Fibroblast of lung (primary cell): Measurements from ENCODE around the gene CRPPA. TPM values are rescaled to one million over a fixed set of nuclear protein-coding genes. Genes with fewer than 3 reads are reported as not detected.
A peak's percentile ranks its signal among the peaks of the same experiment; 100 is the strongest.
"Not testable (repeated sequence)": the region's sequence is repeated elsewhere in the genome, so short reads cannot be mapped to it uniquely, and the experiment has no call there.

Experiments
- DNase-seq, 2 donors: peaks; one replicate each; pipeline versions ENCODE4 v3.0.0 to v3.0.0-alpha.2; 2010; ENCODE audit warnings: low read depth in 2 of 2
- H2AFZ ChIP-seq: 2 replicates; pipeline ENCODE4 v1.5.1; 2012; ENCODE audit warnings: low read length, control low read depth, inconsistent platforms
- H3K27ac ChIP-seq: 2 replicates; pipeline ENCODE4 v1.5.1; 2011; ENCODE audit warnings: low read length, control low read depth; ENCODE audit not compliant: insufficient read depth
- H3K27me3 ChIP-seq: 2 replicates; pipeline ENCODE4 v1.5.1; 2011; ENCODE audit warnings: mild to moderate bottlenecking, low read length; ENCODE audit not compliant: control insufficient read depth, insufficient read depth
- H3K36me3 ChIP-seq: 2 replicates; pipeline ENCODE4 v1.5.1; 2011; ENCODE audit warnings: low read length; ENCODE audit not compliant: control insufficient read depth, insufficient read depth
- H3K4me1 ChIP-seq: 2 replicates; pipeline ENCODE4 v1.5.1; 2011; ENCODE audit warnings: low read length; ENCODE audit not compliant: control insufficient read depth, insufficient read depth; ENCODE audit errors: extremely low read depth
- H3K4me2 ChIP-seq: 2 replicates; pipeline ENCODE4 v1.5.1; 2011; ENCODE audit warnings: low read length, control low read depth; ENCODE audit not compliant: insufficient read depth; ENCODE audit errors: extremely low read depth
- H3K4me3 ChIP-seq, 4 experiments: fragments of 200-600 bp in 1 of 4; sonication (generic) in 1 of 4; replicated peaks in 1 of 4; 2 replicates each; pipeline ENCODE4 v1.5.1; 2011 to 2016; ENCODE audit warnings: low read length in 4 of 4, low read depth in 3 of 4, mild to moderate bottlenecking in 3 of 4, control low read depth in 2 of 4, inconsistent platforms in 1 of 4, mixed read lengths in 1 of 4; ENCODE audit not compliant: insufficient read depth in 1 of 4; ENCODE audit errors: control extremely low read depth in 1 of 4
- H3K79me2 ChIP-seq: 2 replicates; pipeline ENCODE4 v1.5.1; 2012; ENCODE audit warnings: mild to moderate bottlenecking, low read length, inconsistent platforms; ENCODE audit not compliant: control insufficient read depth, insufficient read depth
- H3K9ac ChIP-seq: 2 replicates; pipeline ENCODE4 v1.5.1; 2011; ENCODE audit warnings: mild to moderate bottlenecking, low read length, control low read depth; ENCODE audit not compliant: insufficient read depth
- H3K9me3 ChIP-seq: 2 replicates; pipeline ENCODE4 v1.5.1; 2012; ENCODE audit warnings: low read depth, low read length; ENCODE audit not compliant: control insufficient read depth, insufficient read depth
- H4K20me1 ChIP-seq: 2 replicates; pipeline ENCODE4 v1.5.1; 2011; ENCODE audit warnings: low read length; ENCODE audit not compliant: control insufficient read depth, insufficient read depth; ENCODE audit errors: extremely low read depth
- CTCF ChIP-seq, 2 donors: IDR thresholded peaks in 1 of 2; conservative IDR thresholded peaks in 1 of 2; 1 replicate in 1 of 2; 2 replicates in 1 of 2; pipeline ENCODE4 v1.5.1; 2011 to 2012; ENCODE audit warnings: low read length in 2 of 2, control low read depth in 1 of 2, inconsistent platforms in 1 of 2, low read depth in 1 of 2, mild to moderate bottlenecking in 1 of 2
- EZH2 ChIP-seq: IDR thresholded peaks from 2 replicates; pipeline ENCODE4 v1.5.1; 2012; ENCODE audit warnings: low read length, control low read depth, mild to moderate bottlenecking; ENCODE audit errors: missing control alignments
- polyA plus RNA-seq, 2 donors: library from polyadenylated mRNA; depleted of rRNA in 1 of 2; stranded (reverse) in 1 of 2; unstranded in 1 of 2; fragments of >200 nt; gene quantifications; 2 replicates each; pipeline ENCODE4 v1.2.1, GENCODE V29; 2011 to 2012; ENCODE audit warnings: missing spikeins in 1 of 2
- total RNA-seq: library from RNA; depleted of rRNA; stranded (reverse); fragments of >200 nt; gene quantifications from 2 replicates; pipeline ENCODE4 v1.2.1, GENCODE V29; 2014

The CRPPA gene
- total and polyA plus RNA-seq, 2 donors (not counting 1 experiment from before 2014, with no cell fraction given) = 1.0 to 1.5 TPM

- no peaks in the 10 kb centered on the region for H3K4me1 ChIP-seq
- no peak overlapping the region for H2AFZ ChIP-seq
- H4K20me1 ChIP-seq = no peaks in the 10 kb centered on the region
- no peaks in the 10 kb centered on the region for H3K36me3 ChIP-seq
- no peaks in the 10 kb centered on the region for H3K79me2 ChIP-seq
- no peak overlapping the region for H3K27ac ChIP-seq
- DNase-seq = peak in 1 of 2 donors; percentile 31
- H3K9ac ChIP-seq = no peak overlapping the region
- no peaks in the 10 kb centered on the region for H3K9me3 ChIP-seq
- no peak overlapping the region for H3K4me3 ChIP-seq
- no peaks in the 10 kb centered on the region for H3K27me3 ChIP-seq
- TF ChIP-seq EZH2 (no peak), CTCF (conservative IDR thresholded peaks at IDR 0.05 in 1 of 2, IDR thresholded peaks at IDR 0.05 in 1 of 2; ENCODE audit: low read depth in 1 of 2, low read length in 2 of 2) (no peak)
- no peak overlapping the region for H3K4me2 ChIP-seq
Measured at GRCh38 chr7:16460789-16461493, 39.6 kb upstream of the CRPPA start.

- H3K9me3 ChIP-seq, H4K20me1 ChIP-seq: not testable (repeated sequence)
Measured at GRCh38 chr7:16456303-16456702, 35.0 kb upstream of the CRPPA start.

GRCh38 chr7:16455591-16455990 is 34.3 kb upstream of the CRPPA start:
- Histone ChIP-seq H3K9me3 (no peaks in the 10 kb centered on the region), H3K79me2 (no peaks in the 10 kb centered on the region), H3K27ac (no peak overlapping the region), H3K4me2 (no peak overlapping the region), H3K36me3 (no peaks in the 10 kb centered on the region), H4K20me1 (no peaks in the 10 kb centered on the region), H3K27me3 (no peaks in the 10 kb centered on the region), H3K4me1 (no peaks in the 10 kb centered on the region), H2AFZ (no peak overlapping the region), H3K4me3 (no peak overlapping the region), H3K9ac (no peak overlapping the region)
- DNase-seq = no peak
- TF ChIP-seq EZH2 (no peak), CTCF (conservative IDR thresholded peaks at IDR 0.05 in 1 of 2, IDR thresholded peaks at IDR 0.05 in 1 of 2; ENCODE audit: low read depth in 1 of 2, low read length in 2 of 2) (no peak)

More at GRCh38 chr7:16456303-16456702, 35.0 kb upstream of the CRPPA start:
- H3K79me2 ChIP-seq, H3K4me2 ChIP-seq, H3K4me1 ChIP-seq, DNase-seq, H3K4me3 ChIP-seq, H2AFZ ChIP-seq, H3K36me3 ChIP-seq, H3K27me3 ChIP-seq, H3K27ac ChIP-seq, H3K9ac ChIP-seq: not testable (repeated sequence)
